Sigmoid colon (tissue), 4 donors: ENCODE results near the gene COL9A3.

Source experiments
- POLR2A ChIP-seq, 2 donors: fragments of 450-650 bp; IDR thresholded peaks; one replicate each; pipeline ENCODE4 v1.6.1; 2016; ENCODE audit warnings: antibody characterized with exemption in 2 of 2, mild to moderate bottlenecking in 2 of 2, moderate library complexity in 2 of 2
- POLR2AphosphoS5 ChIP-seq, 4 donors: sonication (generic); formaldehyde crosslinking; IDR thresholded peaks; one replicate each; pipeline ENCODE4 v1.6.1; 2017; ENCODE audit warnings: antibody characterized with exemption in 4 of 4

- TF ChIP-seq POLR2AphosphoS5 (IDR thresholded peaks at IDR 0.05) (no peak), POLR2A (IDR thresholded peaks at IDR 0.05) (no peak)
Measured at GRCh38 chr20:62811320-62811719, 5.5 kb upstream of the COL9A3 start.
